Measurements from ENCODE around the gene TMEM63B. TPM values are rescaled to one million over a fixed set of nuclear protein-coding genes. Genes with fewer than 3 reads are reported as not detected.
"Not testable (repeated sequence)": the region's sequence is repeated elsewhere in the genome, so short reads cannot be mapped to it uniquely, and the experiment has no call there.

TMEM63B gene
- total RNA-seq, 1 experiment from 2014 or later = 17.7 TPM

- DNase-seq (ENCODE audit: extremely low read depth, low read depth) = no peak
Observed at GRCh38 chr6:44139351-44139743, 12.0 kb downstream of the TMEM63B start.

GRCh38 chr6:44142835-44143234 lies 15.5 kb downstream of the TMEM63B start:
- DNase-seq (ENCODE audit: extremely low read depth, low read depth) = no peak

GRCh38 chr6:44143731-44144130 lies 16.4 kb downstream of the TMEM63B start:
- no peak for DNase-seq (ENCODE audit: extremely low read depth, low read depth)

GRCh38 chr6:44144536-44144935 lies 17.2 kb downstream of the TMEM63B start:
- not testable (repeated sequence) for DNase-seq (ENCODE audit: extremely low read depth, low read depth)

- DNase-seq (ENCODE audit: extremely low read depth, low read depth) = no peak
Observed at GRCh38 chr6:44145839-44146238, 18.5 kb downstream of the TMEM63B start.

- no peak for DNase-seq (ENCODE audit: extremely low read depth, low read depth)
Observed at GRCh38 chr6:44146685-44147084, 19.3 kb downstream of the TMEM63B start.

- no peak for DNase-seq (ENCODE audit: extremely low read depth, low read depth)
Observed at GRCh38 chr6:44147256-44147655, 19.9 kb downstream of the TMEM63B start.

GRCh38 chr6:44148306-44148705 lies 21.0 kb downstream of the TMEM63B start:
- no peak for DNase-seq (ENCODE audit: extremely low read depth, low read depth)

GRCh38 chr6:44149369-44150012 lies 22.1 kb downstream of the TMEM63B start:
- DNase-seq (ENCODE audit: extremely low read depth, low read depth) = no peak

GRCh38 chr6:44150317-44150917 lies 23.1 kb downstream of the TMEM63B start:
- no peak for DNase-seq (ENCODE audit: extremely low read depth, low read depth)

GRCh38 chr6:44151348-44152108 lies 24.2 kb downstream of the TMEM63B start:
- peak; percentile 36 for DNase-seq (ENCODE audit: extremely low read depth, low read depth)

GRCh38 chr6:44152109-44152461 lies 24.7 kb downstream of the TMEM63B start:
- DNase-seq (ENCODE audit: extremely low read depth, low read depth) = no peak

GRCh38 chr6:44152533-44152932 lies 25.2 kb downstream of the TMEM63B start:
- DNase-seq (ENCODE audit: extremely low read depth, low read depth) = no peak

- no peak for DNase-seq (ENCODE audit: extremely low read depth, low read depth)
Observed at GRCh38 chr6:44154067-44154466, 26.7 kb downstream of the TMEM63B start.

- DNase-seq (ENCODE audit: extremely low read depth, low read depth) = no peak
Observed at GRCh38 chr6:44156494-44157151, 29.3 kb downstream of the TMEM63B start.

- no peak for DNase-seq (ENCODE audit: extremely low read depth, low read depth)
Observed at GRCh38 chr6:44157152-44157521, 29.8 kb downstream of the TMEM63B start.

- DNase-seq (ENCODE audit: extremely low read depth, low read depth) = no peak
Observed at GRCh38 chr6:44158770-44159228, 31.4 kb downstream of the TMEM63B start, which contains the start of gene CAPN11. TSS of gene CAPN11 (plus strand) at chr6:44158820. CDS start at chr6:44158849, 29 bp downstream.

GRCh38 chr6:44161997-44162338 lies 34.6 kb downstream of the TMEM63B start:
- DNase-seq (ENCODE audit: extremely low read depth, low read depth) = no peak

- no peak for DNase-seq (ENCODE audit: extremely low read depth, low read depth)
Observed at GRCh38 chr6:44162876-44163625, 35.7 kb downstream of the TMEM63B start.

- no peak for DNase-seq (ENCODE audit: extremely low read depth, low read depth)
Observed at GRCh38 chr6:44166116-44166515, 38.8 kb downstream of the TMEM63B start.

All from NCI-H460 (cell line).